ENCODE measurements around the gene NWD2.

GRCh38 chr4:37358748-37359147 lies 114.2 kb downstream of the NWD2 start:
- no peak for TF ChIP-seq EP300 (IDR thresholded peaks at IDR 0.05)
- no peak for TF ChIP-seq CTCF (IDR thresholded peaks at IDR 0.05)
